ENCODE measurements around the gene PCDH9. TPM values are rescaled to one million over a fixed set of nuclear protein-coding genes. Genes with fewer than 3 reads are reported as not detected.

The PCDH9 gene
- total and polyA plus RNA-seq, 2 of the 13 experiments (the other 11 are each of a cell fraction or from before 2014, with no cell fraction given) = 0.09 TPM; not detected in 1

DNA sequence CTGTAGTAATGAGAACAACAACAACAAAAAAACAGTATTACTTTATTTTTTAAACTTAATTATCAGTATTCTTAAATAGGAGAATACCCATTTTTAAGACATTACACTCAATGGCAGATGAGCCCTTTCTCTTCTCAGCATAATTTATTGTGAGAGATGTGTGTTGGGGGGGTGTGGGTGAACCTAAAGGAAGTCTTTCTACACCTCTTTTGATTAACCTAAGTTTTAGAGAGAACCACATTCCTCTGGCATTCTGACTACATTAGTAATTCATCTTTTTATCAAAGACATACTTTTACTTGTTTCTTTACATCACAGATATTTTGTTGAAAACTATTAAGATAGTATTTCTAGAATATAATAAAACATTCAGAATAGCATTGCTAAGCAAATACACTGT lies 890.9 kb downstream of the PCDH9 start (continued):
- TF ChIP-seq, protein P1, sequence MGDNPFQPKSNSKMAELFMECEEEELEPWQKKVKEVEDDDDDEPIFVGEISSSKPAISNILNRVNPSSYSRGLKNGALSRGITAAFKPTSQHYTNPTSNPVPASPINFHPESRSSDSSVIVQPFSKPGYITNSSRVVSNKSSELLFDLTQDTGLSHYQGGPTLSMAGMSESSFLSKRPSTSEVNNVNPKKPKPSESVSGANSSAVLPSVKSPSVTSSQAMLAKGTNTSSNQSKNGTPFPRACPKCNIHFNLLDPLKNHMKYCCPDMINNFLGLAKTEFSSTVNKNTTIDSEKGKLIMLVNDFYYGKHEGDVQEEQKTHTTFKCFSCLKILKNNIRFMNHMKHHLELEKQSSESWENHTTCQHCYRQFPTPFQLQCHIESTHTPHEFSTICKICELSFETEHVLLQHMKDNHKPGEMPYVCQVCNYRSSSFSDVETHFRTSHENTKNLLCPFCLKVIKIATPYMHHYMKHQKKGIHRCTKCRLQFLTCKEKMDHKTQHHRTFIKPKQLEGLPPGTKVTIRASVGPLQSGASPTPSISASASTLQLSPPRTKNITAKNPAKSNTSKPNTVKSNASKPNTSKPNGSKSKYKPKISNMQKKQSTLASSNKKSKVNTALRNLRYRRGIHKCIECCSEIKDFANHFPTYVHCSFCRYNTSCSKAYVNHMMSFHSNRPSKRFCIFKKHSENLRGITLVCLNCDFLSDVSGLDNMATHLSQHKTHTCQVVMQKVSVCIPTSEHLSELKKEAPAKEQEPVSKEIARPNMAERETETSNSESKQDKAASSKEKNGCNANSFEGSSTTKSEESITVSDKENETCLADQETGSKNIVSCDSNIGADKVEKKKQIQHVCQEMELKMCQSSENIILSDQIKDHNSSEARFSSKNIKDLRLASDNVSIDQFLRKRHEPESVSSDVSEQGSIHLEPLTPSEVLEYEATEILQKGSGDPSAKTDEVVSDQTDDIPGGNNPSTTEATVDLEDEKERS (CRISPR knock-in tag; IDR thresholded peaks at IDR 0.05) = no peak
- TF ChIP-seq, protein P2, sequence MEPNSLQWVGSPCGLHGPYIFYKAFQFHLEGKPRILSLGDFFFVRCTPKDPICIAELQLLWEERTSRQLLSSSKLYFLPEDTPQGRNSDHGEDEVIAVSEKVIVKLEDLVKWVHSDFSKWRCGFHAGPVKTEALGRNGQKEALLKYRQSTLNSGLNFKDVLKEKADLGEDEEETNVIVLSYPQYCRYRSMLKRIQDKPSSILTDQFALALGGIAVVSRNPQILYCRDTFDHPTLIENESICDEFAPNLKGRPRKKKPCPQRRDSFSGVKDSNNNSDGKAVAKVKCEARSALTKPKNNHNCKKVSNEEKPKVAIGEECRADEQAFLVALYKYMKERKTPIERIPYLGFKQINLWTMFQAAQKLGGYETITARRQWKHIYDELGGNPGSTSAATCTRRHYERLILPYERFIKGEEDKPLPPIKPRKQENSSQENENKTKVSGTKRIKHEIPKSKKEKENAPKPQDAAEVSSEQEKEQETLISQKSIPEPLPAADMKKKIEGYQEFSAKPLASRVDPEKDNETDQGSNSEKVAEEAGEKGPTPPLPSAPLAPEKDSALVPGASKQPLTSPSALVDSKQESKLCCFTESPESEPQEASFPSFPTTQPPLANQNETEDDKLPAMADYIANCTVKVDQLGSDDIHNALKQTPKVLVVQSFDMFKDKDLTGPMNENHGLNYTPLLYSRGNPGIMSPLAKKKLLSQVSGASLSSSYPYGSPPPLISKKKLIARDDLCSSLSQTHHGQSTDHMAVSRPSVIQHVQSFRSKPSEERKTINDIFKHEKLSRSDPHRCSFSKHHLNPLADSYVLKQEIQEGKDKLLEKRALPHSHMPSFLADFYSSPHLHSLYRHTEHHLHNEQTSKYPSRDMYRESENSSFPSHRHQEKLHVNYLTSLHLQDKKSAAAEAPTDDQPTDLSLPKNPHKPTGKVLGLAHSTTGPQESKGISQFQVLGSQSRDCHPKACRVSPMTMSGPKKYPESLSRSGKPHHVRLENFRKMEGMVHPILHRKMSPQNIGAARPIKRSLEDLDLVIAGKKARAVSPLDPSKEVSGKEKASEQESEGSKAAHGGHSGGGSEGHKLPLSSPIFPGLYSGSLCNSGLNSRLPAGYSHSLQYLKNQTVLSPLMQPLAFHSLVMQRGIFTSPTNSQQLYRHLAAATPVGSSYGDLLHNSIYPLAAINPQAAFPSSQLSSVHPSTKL (CRISPR knock-in tag; IDR thresholded peaks at IDR 0.05) = no peak

DNA sequence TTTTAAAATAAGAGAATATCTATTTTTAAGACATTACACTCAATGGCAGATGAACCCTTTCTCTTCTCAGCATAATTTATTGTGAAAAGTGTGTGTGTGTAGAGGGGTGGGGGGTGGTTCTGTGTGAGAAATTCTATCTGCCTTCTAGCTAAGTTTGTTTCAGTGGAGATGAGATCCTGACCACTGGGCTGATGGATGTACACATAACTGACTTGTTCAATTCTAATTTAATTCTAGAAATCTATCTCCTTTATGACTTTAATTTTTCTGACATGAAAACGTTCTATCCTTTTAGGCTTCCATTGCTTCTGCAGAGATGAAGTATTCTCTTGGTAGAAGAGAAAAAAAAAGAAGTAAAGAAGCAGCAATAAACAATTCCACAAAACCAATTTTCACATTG lies 891.6 kb downstream of the PCDH9 start:
- Histone ChIP-seq H4K20me1 (ENCODE audit: insufficient read depth, low read length) (no peaks in the 10 kb centered on the region), H2AFZ (ENCODE audit: low read length) (no peak overlapping the region), H3K79me2 (ENCODE audit: insufficient read depth, low read length) (no peaks in the 10 kb centered on the region), H3K36me3 (replicated peaks in 1 of 2; ENCODE audit: control insufficient read depth in 1 of 2, insufficient read depth in 2 of 2, low read length in 2 of 2) (no peaks in the 10 kb centered on the region), H3K4me1 (ENCODE audit: insufficient read depth, low read length) (no peaks in the 10 kb centered on the region), H3K9me3 (ENCODE audit: low read length) (no peaks in the 10 kb centered on the region), H3K9ac (ENCODE audit: insufficient read depth, low read depth, low read length) (no peak overlapping the region), H3K27ac (ENCODE audit: extremely low read length, insufficient read depth, low read length) (no peak overlapping the region), H3K27me3 (ENCODE audit: control insufficient read depth in 1 of 2, insufficient read depth in 2 of 2, low read length in 2 of 2) (no peaks in the 10 kb centered on the region), H3K4me3 (replicated peaks in 1 of 3; ENCODE audit: insufficient read depth in 1 of 3, low read depth in 2 of 3, low read length in 3 of 3) (no peak overlapping the region), H3K4me2 (ENCODE audit: low read depth, low read length) (no peak overlapping the region)
- in situ Hi-C loops (cut with HindIII; ENCODE audit: extremely low pct_ligation_motif_present, low pct_unique_long_range_greater_than_20kb) (no loop called here), intact Hi-C loops (cut with micrococcal nuclease; ENCODE audit: unreplicated experiment) (no loop called here)
- ChIA-PET CTCF (ENCODE audit: low intra/inter-chr PET ratio, low total read pairs) (no interaction called here), POLR2A (no interaction called here)
- ATAC-seq (no peak), DNase-seq (ENCODE audit: low spot score) (no peak), FAIRE-seq (no peak)
- WGBS (ENCODE audit: low lambda C conversion rate) = 0% methylated on average over 1 of the region's 1 CpG
- no TSS peak for BruUV-seq (replicated peaks)
- TF ChIP-seq, protein P3, sequence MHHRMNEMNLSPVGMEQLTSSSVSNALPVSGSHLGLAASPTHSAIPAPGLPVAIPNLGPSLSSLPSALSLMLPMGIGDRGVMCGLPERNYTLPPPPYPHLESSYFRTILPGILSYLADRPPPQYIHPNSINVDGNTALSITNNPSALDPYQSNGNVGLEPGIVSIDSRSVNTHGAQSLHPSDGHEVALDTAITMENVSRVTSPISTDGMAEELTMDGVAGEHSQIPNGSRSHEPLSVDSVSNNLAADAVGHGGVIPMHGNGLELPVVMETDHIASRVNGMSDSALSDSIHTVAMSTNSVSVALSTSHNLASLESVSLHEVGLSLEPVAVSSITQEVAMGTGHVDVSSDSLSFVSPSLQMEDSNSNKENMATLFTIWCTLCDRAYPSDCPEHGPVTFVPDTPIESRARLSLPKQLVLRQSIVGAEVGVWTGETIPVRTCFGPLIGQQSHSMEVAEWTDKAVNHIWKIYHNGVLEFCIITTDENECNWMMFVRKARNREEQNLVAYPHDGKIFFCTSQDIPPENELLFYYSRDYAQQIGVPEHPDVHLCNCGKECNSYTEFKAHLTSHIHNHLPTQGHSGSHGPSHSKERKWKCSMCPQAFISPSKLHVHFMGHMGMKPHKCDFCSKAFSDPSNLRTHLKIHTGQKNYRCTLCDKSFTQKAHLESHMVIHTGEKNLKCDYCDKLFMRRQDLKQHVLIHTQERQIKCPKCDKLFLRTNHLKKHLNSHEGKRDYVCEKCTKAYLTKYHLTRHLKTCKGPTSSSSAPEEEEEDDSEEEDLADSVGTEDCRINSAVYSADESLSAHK (CRISPR knock-in tag; IDR thresholded peaks at IDR 0.05; ENCODE audit: borderline replicate concordance) = no peak
- TF ChIP-seq ZNF607 (CRISPR knock-in tag; IDR thresholded peaks at IDR 0.05; ENCODE audit: borderline replicate concordance) (no peak), HOXD1 (CRISPR knock-in tag; IDR thresholded peaks at IDR 0.05) (no peak), NFRKB (IDR thresholded peaks at IDR 0.05) (no peak), IKZF1 (IDR thresholded peaks at IDR 0.05) (no peak), NFKB2 (CRISPR knock-in tag; IDR thresholded peaks at IDR 0.05; ENCODE audit: borderline replicate concordance) (no peak), SMARCE1 (IDR thresholded peaks at IDR 0.05; ENCODE audit: borderline replicate concordance) (no peak), ZIK1 (CRISPR knock-in tag; IDR thresholded peaks at IDR 0.05; ENCODE audit: borderline replicate concordance, low read depth) (no peak), SMAD1 (CRISPR knock-in tag; IDR thresholded peaks at IDR 0.05; ENCODE audit: borderline replicate concordance, low read depth) (no peak), ZNF430 (CRISPR knock-in tag; IDR thresholded peaks at IDR 0.05) (no peak), ZKSCAN5 (CRISPR knock-in tag; IDR thresholded peaks at IDR 0.05) (no peak), PTBP1 (IDR thresholded peaks at IDR 0.05; ENCODE audit: low read depth, low read length, poor library complexity, severe bottlenecking) (no peak), ASH2L (IDR thresholded peaks at IDR 0.05; ENCODE audit: insufficient read length, low read depth, low read length) (no peak)
